CD4-positive, alpha-beta T cell treated with Interleukin-6 for 4 hours (primary cell): ENCODE results near the gene EEA1.
"Not testable (repeated sequence)": the region's sequence is repeated elsewhere in the genome, so short reads cannot be mapped to it uniquely, and the experiment has no call there.

Experiments used
- DNase-seq: peaks from one replicate; pipeline ENCODE4 v3.0.0-alpha.2; 2020; ENCODE audit warnings: mixed read lengths

Gene EEA1

DNA sequence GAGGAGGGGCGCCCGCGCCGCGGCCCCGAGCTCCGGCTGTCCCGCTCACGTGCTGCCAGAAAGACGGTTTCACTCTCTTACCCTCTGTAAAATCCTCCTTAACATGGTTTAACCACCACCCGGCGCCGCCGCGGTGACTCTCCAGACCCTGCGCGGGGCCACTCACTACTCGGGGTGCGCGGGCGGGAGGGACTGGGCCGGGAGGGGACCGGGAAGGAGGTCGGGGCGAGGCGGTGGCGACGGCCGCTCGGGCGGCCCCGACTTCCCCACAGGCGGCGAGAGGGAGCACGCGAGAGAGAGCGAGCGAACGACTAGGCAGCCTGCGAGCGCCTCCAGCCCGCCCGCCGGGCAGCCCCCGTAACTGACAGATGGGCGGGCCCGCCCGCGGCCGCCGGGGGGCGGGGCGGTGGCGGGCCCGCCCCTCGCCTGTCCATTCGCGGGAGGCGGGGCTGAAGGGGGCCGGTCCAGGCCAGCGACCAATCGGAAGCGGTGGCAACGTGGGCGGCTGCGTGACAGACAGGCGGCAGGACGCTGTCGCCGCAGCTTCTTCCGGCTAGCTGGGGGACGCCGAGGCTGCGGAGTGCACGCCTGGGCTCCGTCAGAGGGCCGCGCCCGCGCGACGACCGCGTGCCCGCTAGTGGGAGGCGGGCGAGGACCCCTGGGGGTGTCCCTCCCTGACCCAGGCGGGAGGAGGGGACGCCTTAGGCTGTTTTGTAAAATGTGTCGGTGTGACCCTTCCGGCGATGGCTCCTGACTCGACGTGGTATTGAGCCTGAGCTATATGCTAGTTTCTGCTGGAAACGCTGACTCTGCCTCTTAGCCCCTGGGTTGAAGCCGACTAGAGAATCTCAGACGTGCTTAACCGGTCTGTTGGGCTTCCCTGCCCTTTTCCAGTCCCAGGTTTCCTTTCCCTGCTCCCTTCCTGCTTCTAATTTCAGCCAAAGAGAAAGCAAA, at the start of gene EEA1:
Gene EEA1 (minus strand): TSS at position 334 of the 954 bp plus-strand sequence. CDS start 229 bp downstream, at position 105.
- peak; percentile 96 for DNase-seq

DNA sequence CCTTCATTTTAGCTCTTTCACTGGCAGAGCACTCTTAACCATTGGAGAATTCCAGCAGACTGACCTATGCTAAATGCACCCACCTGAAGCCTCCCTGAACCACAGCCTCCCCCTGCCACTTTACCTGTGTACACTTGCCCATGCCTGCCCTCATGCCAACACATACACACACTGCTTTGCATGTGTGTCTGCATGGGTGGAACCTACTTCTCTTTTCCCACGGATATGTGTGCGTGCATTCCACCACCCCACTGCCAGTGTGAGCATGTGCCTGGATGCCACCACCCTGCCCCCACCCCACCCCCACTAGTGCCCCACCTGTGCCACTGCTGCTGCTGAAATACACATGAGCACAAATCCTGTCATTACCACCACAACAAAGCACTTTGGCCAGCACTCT, 49.5 kb upstream of the EEA1 start:
- DNase-seq = no peak

DNA sequence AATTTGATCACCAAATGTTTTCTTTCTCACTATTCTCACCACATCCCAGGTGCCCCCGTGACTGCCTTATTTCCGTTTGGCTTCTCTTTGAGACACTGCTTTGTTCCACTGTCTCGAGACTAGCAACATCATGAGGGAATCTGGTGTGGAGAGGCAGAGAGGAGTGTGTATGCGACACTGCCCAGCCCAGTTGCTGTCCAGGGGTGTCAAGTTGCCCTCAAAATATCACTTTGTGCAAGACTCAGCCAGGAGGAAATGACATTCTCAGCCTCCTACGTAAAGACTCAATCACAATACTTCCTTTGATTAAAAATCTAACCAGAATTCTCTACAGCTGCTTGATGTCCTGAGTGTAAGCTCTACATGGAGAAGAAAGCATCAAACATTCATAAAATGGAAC, 48.2 kb upstream of the EEA1 start:
- peak; percentile 10 for DNase-seq

DNA sequence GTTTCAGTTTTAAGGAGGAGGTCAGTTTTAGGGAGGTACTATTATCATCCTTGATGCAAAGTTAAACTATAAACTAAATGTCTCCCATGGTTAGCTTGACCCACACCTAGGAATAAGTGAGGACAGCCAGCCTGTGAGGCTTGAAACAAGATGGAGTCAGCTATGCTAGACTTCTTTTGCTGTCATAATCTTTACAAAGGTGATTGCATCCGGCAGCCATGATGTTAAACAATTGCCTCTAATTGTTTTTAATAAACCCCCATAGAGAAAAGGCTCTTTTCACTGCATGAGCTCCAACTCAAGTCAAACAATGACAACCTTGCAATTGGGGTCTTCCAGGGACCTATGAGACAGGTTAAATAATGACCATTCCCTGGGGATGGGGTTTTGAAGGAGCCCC, 45.7 kb upstream of the EEA1 start:
- no peak for DNase-seq

DNA sequence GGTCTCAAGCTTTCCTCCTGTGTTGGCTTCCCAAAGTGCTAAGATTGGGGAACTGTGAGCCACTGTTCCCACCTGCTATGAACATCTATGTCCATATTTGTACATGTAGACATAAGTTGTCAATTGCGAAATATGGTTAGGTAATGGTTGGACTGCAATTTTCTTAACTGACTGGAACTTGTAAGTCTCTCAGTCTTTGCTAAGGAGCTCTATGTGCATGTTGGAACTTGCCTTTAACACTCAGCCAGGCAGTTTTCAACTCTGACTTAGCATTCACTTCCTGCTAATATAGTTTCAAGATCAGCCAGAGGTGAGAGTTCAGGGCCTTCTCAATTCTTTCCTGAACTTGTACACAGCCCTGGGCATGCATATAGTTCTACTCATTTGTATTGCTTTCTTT, 44.5 kb upstream of the EEA1 start:
- DNase-seq = no peak

DNA sequence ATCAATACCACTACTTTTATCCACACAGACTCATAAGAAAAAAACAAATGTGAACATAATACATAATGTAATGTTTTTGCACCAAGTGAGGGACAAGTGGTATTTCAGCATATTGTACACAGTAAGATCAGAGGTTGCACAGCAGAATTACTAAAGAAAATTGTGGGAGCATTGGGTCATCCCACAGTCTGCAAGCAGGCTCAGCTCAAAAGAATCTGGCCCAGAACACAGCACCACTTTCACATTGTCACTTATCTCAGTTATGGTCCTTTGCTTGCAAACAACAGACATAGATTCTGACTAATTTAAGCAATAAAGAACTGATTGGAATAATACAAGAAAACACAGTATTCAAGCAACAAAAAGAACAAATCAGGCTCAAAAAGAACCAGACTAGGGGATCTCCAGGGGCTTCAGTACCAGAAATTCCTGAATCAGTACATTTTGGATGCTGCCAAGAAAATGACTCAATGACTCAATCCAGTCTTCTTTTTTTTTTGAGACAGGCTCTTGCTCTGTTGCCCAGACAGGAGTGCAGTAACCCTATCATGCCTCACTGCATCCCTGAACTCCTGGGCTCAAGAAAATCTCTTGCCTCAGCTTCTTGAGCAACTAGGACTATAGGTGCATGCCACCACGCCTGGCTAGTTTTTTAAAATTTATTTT, 42.9 kb upstream of the EEA1 start:
- DNase-seq = no peak

DNA sequence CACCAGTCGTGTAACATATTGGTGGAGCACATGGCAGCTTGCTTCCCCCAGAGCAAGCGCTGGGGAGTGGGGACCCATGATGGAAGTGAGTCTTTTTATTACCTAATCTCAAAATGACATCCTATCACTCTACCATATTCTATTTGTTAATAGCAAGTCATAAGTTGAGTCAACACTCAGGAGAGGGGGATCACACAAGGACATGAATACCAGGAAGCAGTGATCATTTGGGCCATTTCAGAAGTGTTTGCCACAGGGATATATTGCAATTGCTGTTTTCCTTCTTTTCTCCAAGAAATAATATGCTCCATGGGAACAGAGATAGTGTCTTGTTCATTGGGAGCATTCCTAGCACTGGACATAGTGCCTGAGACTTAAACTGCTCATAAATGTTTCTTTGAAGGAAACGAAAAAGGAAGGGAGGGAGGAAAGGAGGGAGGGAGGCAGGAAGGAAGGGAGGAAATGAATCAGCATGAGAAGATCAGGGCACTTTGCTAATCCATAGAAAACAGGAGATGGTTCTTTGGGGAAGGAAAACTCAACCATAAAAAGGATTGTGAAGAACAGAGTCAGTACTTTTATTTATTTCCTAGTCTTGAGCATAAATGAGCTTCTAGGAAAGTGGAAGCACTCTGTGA, 39.2 kb upstream of the EEA1 start:
- no peak for DNase-seq

DNA sequence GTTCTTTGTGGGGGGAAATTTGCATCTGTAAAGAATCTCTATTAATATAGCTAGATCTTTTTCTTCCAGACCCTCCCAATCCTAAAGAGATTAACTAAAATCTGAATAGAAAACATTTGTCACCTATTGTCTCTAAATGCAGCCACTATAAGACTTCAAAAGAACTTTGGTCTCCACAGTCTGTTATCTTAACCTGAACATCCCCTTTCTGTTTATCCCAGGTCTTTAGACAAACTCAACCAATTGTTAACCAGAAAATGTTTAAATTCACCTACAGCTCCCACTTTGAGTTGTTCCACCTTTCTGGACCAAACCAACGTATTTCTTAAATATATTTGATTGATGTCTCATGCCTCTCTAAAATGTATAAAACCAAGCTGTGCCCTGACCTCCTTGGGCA, 35.3 kb upstream of the EEA1 start:
- DNase-seq = not testable (repeated sequence)

DNA sequence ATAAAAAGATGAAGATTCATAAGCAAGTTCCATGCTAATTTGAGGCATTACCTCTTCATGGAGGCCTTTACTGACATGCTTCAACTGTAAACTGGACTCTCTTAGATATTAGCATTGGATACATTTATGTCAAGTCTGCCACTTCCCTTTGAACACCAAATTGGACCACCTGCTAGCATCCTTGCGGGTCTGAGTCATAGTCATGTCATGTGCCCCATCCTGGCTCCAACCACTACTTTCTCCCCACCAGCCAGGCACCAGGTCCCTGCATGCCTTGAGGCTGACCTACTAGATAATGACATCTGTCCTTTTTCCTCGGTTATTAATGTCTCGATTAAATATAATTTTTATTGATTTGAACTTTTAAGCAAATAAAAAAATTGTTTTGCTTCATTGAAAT, 32.9 kb upstream of the EEA1 start:
- no peak for DNase-seq

DNA sequence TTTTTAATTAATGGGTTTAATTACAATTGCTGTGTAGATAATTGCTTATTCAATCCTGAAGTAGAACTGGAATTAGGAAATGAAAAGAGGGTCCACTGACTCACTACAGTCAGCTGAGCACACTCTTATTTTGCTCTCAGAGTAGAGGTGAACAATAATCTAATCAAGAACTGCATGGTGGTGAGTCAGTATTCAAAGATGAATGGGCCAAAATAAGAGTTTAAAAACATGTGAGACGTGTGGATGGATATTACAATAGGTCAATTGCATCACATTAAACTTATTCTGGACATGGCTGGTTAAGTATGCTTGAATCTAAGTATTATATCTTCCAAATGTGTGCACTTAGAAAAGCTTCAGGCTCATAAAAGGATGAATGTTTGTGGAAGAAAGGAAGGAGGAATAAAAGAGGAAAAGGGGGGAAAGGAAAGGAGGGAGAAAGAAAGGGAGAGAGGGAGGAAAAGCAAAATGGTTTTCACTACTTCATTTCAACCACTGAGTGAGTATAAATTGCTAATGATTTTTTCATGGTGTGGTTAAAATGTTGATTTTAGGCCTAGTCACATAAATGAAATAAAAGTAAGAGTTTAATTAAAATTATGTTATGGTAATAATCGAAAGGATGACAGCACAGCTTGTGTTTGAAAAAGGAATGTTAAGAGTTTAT, 27.0 kb upstream of the EEA1 start:
- no peak for DNase-seq

DNA sequence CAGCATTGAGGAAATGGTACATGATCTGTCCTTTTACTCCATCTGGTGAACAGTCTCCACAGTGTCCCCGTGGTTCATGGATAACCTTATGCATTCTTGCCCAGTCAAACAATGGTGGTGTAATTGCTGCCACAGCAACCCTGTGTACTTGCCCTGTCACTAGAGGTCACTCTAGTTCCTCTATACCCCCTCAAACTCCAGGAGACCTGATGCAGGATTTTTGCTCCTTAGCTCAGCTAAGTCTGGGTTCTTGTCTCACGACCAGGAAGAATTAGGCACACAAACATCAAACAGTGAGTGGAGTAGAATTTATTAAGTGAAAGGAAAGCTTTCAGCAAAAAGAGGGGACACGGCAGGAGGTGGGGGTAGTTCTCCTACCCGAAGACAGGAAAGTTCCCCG, 24.7 kb upstream of the EEA1 start:
- DNase-seq = no peak

DNA sequence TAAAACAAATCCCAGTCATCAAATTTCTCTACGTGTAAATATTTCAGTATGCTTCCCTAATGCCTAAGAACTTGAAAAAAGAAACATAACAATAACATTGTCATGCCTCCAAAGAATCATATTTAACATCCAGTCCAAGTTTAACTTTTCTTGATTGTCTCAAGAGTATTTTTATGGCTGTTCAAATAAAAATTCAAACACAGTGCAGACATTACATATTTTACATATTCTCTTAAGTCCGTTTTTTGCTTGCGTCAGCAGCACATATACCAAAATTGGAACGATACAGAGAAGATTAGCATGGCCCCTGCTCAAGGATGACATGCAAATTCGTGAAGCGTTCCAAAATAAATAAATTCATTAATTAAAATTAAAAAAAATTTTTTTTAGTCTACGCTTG, 23.3 kb upstream of the EEA1 start:
- DNase-seq = no peak

DNA sequence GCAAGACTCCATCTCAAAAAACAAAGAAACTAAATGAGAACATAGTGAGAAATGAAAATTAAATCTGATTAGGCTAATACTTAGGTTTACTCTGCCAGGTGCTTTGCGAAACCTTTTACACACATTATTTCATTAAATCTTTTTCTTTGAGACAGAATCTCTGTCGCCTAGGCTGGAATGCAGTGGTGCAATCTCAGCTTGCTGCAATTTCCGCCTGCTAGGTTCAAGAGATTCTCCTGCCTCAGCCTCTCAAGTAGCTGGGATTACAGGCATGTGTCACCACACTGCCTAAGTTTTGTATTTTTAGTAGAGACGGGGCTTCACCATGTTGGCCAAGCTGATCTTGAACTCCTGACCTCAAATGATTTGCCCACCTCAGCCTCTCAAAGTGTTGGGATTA, 21.9 kb upstream of the EEA1 start:
- no peak for DNase-seq

DNA sequence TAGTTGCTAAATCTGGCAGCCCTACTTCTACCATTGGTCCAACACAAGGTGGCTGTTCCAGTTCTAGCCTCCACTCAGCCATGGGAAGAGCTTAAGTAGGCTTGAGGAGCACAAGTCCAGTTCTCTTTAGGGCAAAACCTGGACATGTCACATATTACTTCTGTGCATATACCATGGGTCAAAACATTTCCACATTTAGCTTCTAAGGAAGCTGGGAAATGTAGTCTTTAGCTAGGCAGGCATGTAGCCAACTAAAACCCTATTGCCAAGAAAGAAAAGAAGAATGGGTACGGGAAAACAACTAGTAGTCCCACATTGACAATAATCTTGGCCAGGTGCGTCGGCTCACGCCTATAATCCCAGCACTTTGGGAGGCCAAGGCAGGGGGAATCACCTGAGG, 20.9 kb upstream of the EEA1 start:
- no peak for DNase-seq

DNA sequence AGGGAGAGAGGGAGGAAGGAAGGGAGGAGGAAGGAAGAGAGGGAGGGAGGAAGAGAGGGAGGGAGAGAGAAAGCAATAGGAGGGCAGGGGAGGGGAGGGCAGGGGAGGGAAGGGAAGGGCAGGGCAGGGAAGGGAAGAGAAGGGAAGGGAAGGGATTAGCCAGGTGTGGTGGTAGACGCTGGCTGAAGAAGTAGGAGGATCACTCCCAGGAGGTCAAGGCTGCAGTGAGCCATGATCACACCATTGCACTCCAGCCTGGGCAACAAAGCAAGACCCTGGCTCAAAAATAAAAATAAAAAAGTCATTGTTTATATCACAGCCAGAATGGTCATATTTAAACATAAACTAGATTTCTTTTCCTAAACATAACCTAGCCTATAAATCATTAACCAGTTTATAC, 20.4 kb upstream of the EEA1 start:
- no peak for DNase-seq

DNA sequence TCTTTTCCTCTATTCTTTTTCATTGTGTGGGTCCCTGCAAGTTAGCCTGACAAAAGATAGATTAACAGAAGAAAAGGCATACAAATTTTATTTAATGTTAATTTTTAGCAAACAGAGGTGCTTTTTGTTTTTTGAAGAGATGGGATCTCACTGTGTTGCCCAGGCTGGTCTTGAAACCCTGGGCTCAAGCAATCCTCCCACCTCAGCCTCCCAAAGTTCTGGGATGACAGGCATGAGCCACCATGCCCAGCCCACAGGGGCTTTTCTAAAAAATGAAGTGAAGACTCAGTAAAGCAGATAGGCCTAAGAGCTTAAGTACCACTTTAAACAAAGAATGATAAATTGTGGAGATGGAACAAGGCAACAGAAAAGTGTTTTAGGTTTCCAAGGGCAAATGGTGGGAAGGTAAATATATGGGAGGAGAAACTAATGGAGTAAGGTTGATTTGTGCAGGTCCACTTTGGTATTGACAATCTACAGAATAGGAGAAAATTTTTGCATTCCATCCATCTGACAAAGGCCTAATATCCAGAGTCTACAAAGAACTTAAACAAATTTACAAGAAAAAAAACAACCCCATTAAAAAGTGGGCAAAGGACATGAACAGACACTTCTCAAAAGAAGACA, 18.6 kb upstream of the EEA1 start:
- no peak for DNase-seq

DNA sequence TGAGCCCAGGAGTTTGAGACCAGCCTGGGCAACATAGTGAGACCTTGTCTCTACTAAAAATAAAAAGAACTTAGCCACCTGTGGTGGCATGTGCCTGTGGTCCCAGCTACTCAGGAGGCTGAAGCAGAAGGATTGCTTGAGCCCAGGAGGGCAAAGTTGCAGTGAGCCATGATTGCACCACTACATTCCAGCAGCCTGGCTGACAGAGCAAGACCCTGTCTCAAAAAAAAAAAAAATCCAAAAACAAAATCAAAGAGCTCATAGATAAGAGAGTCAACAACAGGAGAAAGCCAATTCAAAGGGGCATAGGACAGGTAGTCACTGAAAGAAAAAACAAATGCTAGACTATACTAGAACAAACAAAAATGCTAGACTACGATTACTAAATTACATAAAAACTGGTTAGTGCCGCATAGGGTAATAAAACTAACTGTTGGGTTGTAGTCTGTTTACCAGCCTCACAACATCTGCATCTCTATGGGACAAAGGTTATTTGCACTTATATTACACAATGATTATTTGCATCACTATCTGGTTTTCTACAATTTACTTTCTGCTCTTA, 16.6 kb upstream of the EEA1 start:
- no peak for DNase-seq

DNA sequence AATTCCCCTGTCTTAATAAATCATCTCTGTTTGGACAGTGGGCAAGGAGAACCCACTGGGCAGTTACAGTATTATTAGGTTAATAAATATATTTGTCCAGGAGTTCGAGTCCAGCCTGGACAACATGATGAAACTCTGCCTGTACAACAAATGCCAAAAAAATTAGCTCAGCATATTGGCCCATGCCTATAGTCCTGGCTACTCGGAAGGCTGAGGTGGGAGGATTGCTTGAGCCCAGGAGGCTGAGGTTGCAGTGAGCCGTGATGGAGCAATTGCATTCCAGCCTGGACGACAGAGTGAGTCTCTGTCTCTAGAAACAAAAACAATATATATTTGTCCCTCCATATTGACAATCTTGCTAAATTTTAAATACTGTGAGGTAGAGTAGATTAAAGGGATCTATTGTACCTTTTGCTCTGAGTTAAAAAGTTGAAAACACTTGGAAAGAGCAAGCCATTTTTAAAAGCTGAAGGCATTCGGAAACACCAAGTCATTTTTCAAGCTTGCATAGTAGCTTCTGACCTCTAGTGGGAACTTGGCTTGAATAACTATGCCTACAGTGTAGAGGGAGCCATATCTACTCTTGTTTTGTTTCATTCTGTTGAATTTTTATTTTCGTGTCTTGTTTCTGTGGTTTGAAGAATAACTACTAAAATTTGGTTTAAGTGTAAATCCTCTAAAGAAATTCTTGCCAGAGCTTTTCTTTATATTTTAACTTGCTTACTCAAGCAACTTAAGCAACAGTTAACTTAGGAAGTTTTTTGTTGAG, 14.6 kb upstream of the EEA1 start:
- DNase-seq = no peak

DNA sequence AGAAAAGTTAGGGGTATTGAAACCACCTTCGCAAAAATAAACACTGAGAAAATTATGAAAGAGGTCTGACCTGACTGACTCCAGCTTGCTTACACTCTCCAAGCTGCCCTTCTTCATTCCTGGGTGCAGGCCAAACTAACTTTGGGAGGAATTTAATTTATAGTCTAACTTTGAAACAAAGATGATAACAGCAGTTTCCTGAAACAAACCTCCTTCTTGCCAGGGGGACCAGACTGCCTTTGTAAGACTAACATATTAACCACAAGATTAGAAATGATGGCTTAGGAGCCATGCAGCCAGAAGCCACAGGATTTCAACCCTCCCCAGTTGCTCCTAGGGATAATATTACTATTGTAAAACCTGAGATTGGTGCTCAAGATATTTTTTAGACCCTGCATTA, 13.8 kb upstream of the EEA1 start:
- DNase-seq = no peak

DNA sequence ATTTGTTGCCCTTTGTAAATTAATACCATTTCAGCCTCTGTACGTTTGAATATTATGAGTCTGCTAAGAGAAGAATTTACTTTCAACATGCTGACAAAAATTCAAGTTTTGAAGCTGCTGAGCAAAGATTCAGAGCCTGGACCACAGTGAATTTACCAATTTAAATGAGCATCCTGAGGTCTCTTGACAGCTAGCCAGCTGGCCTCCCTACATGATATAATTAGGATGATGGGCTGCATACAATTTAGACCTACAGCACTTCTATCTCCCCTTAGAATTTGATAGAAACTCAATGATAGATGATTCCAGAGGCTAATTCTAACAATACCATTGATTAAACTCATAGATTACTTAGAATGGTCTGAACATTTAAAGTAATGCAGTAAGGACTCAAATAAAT, 10.0 kb upstream of the EEA1 start:
- DNase-seq = no peak

DNA sequence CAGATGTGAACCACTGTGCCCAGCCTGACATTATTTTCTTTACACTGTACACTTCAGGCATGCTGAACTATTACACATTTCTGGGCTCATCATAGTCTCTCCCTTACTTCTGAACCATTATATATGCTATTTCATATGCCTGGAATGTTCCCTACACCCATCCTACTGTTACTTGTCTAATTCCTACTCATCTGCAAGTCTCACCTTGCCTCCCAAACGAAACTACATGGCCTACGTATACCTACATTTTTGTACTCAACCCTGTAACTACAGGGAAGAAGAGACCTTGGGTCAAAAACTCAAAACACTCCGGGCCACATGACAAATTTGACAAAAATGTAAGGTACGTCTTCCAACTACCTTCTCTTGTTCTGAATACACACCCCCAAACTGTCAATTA, 9.5 kb upstream of the EEA1 start:
- no peak for DNase-seq

DNA sequence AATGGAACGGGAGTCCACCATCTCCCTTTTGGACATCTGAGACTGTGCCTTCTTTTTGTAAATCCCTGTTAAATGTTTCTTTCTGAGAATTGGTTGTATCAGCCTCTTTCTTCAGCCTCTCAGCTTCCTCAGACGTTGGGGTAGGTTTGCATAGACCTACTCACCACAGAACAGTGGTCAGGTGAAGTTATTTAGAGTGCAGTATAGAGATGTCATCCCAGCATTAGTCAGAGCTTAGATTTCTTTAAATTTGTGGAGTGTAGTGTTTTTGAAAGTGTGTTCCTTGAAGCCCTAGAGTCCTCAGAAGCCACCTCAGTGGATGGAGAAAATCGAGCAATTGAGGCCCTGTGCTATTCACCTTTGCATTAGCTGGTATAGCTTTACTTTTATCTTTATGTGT, 8.9 kb upstream of the EEA1 start:
- no peak for DNase-seq
